Effector memory CD4-positive, alpha-beta T cell (primary cell): Measurements from ENCODE around the gene TAS2R38.

Experiments
- DNase-seq, 3 donors: peaks; one replicate each; pipeline ENCODE4 v3.0.0-alpha.2; 2020
- H3K27ac ChIP-seq: 2 replicates; pipeline ENCODE4 v1.7.0; 2013; ENCODE audit warnings: mild to moderate bottlenecking, low read length, moderate library complexity; ENCODE audit not compliant: insufficient read depth, poor library complexity, severe bottlenecking
- H3K27me3 ChIP-seq: replicated peaks from 2 replicates; pipeline ENCODE4 v1.7.0; 2013; ENCODE audit warnings: mild to moderate bottlenecking, low read length; ENCODE audit not compliant: insufficient read depth, control insufficient read depth, poor library complexity, severe bottlenecking
- H3K36me3 ChIP-seq: 2 replicates; pipeline ENCODE4 v1.7.0; 2013; ENCODE audit warnings: mild to moderate bottlenecking, low read length, moderate library complexity; ENCODE audit not compliant: control insufficient read depth, insufficient read depth
- H3K4me1 ChIP-seq: 2 replicates; pipeline ENCODE4 v1.7.0; 2013; ENCODE audit warnings: low read length, mild to moderate bottlenecking; ENCODE audit not compliant: control insufficient read depth, insufficient read depth, poor library complexity, severe bottlenecking
- H3K4me3 ChIP-seq: 2 replicates; pipeline ENCODE4 v1.7.0; 2013; ENCODE audit warnings: low read length, low read depth, mild to moderate bottlenecking; ENCODE audit not compliant: insufficient read depth, poor library complexity, severe bottlenecking
- H3K9me3 ChIP-seq: 2 replicates; pipeline ENCODE4 v1.7.0; 2013; ENCODE audit warnings: mild to moderate bottlenecking, low read length, moderate library complexity; ENCODE audit not compliant: control insufficient read depth

TAS2R38 gene

DNA sequence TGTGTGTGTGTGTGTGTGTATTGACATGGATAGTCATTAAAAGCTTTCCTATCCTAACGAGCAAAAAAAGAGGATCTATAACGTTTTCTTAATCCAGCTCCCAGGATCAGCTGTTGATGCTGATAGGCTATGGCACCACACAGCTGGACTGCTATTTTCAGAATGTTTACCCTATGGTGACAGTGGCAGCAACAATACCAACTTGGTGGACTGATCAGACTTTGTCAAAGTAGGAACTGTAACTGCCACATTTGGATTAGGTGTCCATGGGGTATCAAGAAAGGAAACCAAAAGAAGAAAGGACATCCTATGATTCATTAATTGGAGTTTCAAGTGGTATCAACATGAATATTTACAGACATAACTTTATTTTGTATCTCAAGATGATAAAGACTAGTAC, 24.1 kb downstream of the TAS2R38 start:
- H3K4me3 ChIP-seq, result no peak overlapping the region
- H3K27me3 ChIP-seq, result no peaks in the 10 kb centered on the region
- no peak for DNase-seq
- no peaks in the 10 kb centered on the region for H3K9me3 ChIP-seq
- H3K36me3 ChIP-seq, result no peaks in the 10 kb centered on the region
- H3K4me1 ChIP-seq, result no peaks in the 10 kb centered on the region
- no peak overlapping the region for H3K27ac ChIP-seq

DNA sequence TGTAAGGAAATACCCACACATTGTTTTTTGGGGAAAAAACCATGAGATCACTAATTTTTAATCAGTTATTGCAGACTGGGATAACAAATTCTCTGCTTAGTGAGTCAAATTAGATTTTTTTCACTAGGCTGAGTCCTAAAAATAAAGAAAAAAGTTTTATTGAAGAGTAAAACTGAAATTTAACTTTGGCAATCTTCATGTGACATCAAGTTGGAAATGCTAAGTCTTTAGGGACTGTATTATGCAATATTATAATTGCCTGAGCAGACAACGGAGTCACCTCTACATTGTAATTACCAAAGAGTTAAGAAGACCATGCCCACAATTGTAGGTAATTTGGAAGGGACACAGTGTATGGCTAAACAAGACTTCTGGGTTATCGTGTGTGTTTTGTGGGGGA, 24.6 kb downstream of the TAS2R38 start:
- Histone ChIP-seq H3K36me3 (no peaks in the 10 kb centered on the region), H3K27ac (no peak overlapping the region), H3K9me3 (no peaks in the 10 kb centered on the region), H3K4me3 (no peak overlapping the region), H3K27me3 (no peaks in the 10 kb centered on the region), H3K4me1 (no peaks in the 10 kb centered on the region)
- DNase-seq, result no peak

DNA sequence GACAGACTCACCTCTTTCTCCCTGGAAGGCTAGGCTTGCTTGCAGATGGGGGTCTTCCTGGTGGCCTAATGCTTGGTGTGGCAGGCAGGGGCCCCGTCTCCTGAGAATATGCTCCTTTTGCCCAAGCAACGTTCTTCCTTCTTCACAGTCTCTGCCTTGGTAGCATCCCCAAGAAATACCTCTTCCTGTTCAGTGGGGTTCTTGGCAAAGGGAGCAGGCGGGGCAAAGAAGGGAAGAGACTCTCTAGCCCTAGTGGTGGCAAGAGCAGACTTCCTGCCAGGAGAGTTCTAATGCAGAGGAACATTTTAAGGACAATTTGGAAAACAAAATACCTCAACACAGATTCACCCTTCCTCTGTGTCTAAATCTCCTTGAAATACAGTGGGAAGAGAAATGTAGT, 26.8 kb downstream of the TAS2R38 start, which contains the start of gene CLEC5A:
CLEC5A (minus strand) TSS at position 179 of the 400 bp plus-strand sequence. CDS start 682 bp downstream, outside the sequence.
- H3K4me3 ChIP-seq, result no peak within 1 kb of the TSS
- no peaks in the 10 kb centered on the region for H3K4me1 ChIP-seq
- H3K9me3 ChIP-seq, result no peaks in the 10 kb centered on the region
- H3K27ac ChIP-seq, result no peak within 1 kb of the TSS
- no peaks in the 10 kb centered on the region for H3K27me3 ChIP-seq
- H3K36me3 ChIP-seq, result no peaks in the 10 kb centered on the region
- no peak for DNase-seq

DNA sequence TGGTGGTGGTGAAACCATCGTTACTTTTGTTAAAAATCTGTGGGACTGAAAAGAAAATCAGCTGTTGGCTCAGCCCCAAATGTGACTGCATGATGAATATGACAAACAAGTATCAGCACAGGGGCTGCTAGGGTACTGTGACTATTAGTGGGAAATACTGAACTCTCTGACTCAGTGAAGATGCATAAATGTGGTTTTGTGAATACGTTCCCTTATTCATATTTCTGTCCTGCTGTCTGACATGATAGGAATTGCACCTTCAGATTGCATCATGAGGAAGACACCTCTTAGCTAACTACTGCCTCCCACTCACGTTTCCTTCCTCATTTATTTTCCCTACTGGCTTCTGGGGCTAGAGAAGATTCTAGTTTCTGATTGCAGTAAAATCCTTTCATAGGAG, 28.2 kb downstream of the TAS2R38 start:
- no peaks in the 10 kb centered on the region for H3K27me3 ChIP-seq
- H3K9me3 ChIP-seq, result no peaks in the 10 kb centered on the region
- no peaks in the 10 kb centered on the region for H3K36me3 ChIP-seq
- no peak for DNase-seq
- no peak overlapping the region for H3K27ac ChIP-seq
- H3K4me3 ChIP-seq, result no peak overlapping the region
- H3K4me1 ChIP-seq, result no peaks in the 10 kb centered on the region

DNA sequence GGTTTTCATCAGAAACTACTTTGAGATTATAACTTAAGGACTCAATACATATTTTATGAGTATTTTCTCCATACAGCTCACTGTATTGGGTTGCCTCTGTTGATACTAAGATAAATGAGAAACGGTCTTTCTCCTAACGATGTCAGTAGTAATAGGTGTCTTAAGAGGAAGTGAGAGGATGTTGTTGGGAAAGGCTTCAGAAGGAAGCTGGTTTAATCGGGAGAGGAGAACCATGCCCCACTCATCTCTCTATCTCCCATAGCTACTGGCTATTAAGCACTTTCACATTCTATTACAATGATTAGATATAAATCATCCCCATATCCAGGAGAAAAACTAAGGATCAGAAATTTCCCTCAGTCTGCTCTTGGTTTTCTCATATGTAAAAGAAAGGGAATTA, 28.8 kb downstream of the TAS2R38 start:
- DNase-seq, result no peak
- H3K4me1 ChIP-seq, result no peaks in the 10 kb centered on the region
- H3K4me3 ChIP-seq, result no peak overlapping the region
- H3K27ac ChIP-seq, result no peak overlapping the region
- no peaks in the 10 kb centered on the region for H3K36me3 ChIP-seq
- no peaks in the 10 kb centered on the region for H3K27me3 ChIP-seq
- H3K9me3 ChIP-seq, result no peaks in the 10 kb centered on the region

DNA sequence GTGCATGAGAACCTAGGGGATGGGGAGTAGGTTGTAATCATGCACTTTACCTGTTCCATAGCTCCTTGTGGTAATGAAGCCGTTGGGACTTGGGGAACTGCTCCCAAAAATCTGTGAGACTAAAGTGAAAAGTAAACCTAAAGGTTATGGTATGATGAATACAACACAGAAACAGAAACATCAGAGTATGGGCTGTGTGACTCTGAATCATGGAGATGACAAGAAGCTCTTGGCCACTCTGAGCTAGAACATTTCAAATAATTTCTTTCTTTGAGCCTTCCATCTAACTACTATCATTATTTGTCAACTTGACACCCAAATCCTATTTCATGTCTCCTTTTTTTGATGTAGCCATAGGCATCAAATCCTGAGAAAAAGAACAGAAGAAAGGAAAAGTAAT, 29.7 kb downstream of the TAS2R38 start:
- no peaks in the 10 kb centered on the region for H3K27me3 ChIP-seq
- no peak for DNase-seq
- no peak overlapping the region for H3K27ac ChIP-seq

DNA sequence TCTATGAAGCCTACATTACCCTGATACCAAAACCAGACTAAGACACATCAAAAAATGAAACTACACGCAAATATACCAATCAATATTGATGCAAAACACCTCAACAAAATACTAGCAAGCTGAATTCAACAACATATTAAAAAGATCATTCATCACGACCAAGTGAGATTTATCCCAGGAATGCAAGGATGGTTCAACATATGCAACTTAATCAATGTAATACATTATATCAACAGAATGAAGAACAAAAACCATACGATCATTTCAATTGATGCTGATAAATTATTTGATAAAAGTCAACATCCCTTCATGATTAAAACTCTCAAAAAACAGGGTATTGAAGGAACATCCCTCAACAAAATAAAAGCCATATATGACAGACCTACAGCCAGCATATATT, 32.5 kb downstream of the TAS2R38 start:
- Histone ChIP-seq H3K27ac (no peak overlapping the region), H3K9me3 (no peaks in the 10 kb centered on the region), H3K27me3 (no peaks in the 10 kb centered on the region), H3K4me1 (no peaks in the 10 kb centered on the region), H3K4me3 (no peak overlapping the region), H3K36me3 (no peaks in the 10 kb centered on the region)
- no peak for DNase-seq

More for the DNA sequence above, 29.7 kb downstream of the TAS2R38 start:
- H3K4me1 ChIP-seq, result no peaks in the 10 kb centered on the region
- H3K9me3 ChIP-seq, result no peaks in the 10 kb centered on the region
- no peak overlapping the region for H3K4me3 ChIP-seq
- no peaks in the 10 kb centered on the region for H3K36me3 ChIP-seq

DNA sequence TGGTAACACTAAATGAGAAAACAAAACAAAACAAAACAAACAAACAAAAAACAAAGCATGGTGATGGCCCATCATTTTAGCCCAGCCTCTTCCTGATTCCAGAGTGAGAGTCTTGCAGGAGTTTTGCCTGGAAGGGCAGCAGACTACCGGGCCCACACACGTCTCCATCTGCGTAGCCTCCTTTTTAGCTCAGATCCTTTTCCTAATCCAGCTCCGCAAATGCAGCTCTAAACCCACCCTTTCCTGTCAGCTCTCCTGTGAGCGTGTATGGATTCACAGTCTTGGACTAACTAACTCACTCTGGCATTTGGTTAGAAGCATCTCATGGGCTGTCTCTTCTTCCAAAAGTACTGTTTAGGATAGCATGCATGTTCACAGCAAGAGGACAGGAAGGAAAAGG, 43.4 kb downstream of the TAS2R38 start:
- no peaks in the 10 kb centered on the region for H3K9me3 ChIP-seq

DNA sequence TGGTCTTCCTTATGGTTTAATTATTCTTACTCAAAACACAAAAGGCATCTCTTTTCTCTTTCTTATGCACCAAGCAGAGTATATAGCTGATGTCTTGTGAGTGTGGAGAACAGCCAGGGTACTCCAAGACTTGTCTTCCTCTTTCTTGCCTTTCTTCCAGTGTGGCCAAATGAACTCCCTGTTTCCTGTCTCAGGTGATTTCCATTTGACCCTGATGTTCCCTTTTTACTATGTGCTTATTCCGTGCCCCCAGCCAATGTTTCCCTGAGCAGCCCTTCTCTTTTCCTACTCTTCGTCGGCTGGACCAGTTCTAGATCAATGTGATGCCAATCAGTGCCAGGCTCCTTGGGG, 44.8 kb downstream of the TAS2R38 start:
- Histone ChIP-seq H3K4me3 (no peak overlapping the region), H3K9me3 (no peaks in the 10 kb centered on the region), H3K36me3 (no peaks in the 10 kb centered on the region), H3K27me3 (no peaks in the 10 kb centered on the region), H3K4me1 (no peaks in the 10 kb centered on the region), H3K27ac (no peak overlapping the region)
- DNase-seq, result no peak

More for the DNA sequence above, 43.4 kb downstream of the TAS2R38 start:
- no peaks in the 10 kb centered on the region for H3K4me1 ChIP-seq
- H3K36me3 ChIP-seq, result no peaks in the 10 kb centered on the region
- DNase-seq, result no peak
- no peaks in the 10 kb centered on the region for H3K27me3 ChIP-seq
- H3K27ac ChIP-seq, result no peak overlapping the region
- H3K4me3 ChIP-seq, result no peak overlapping the region

DNA sequence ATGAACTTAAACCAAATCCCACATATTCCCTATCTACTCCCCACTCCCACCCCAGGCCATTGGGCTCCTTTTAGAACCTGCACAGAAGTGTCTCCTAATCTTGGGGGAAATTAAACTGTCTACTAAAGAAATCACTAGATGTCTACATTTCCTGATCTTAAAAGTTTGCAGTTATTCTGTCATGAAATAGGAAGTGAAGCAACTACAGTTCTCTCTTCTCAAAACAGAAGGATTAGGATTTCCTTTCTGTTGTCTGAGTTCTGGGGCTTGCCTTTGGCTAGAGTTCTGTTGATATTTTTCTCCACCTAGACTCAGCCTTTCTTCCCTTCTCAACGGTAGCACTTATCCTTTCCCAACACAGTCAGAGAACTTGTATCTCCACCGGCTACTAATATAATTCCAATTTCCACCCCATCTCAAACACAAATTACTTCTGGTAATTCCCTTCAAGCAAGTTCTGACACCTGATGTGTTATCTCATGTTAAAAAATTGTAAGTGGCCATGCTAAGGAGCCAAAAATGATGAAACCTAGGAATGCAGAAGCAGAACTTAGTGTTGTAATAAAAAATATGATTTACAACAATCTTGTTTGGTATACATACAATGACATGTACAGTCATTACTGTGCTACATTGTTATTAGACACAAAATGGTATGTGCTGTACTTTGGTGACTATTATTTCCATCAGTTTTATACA, 45.3 kb downstream of the TAS2R38 start:
- no peak for DNase-seq
- Histone ChIP-seq H3K27ac (no peak overlapping the region), H3K4me3 (no peak overlapping the region), H3K9me3 (no peaks in the 10 kb centered on the region), H3K27me3 (no peaks in the 10 kb centered on the region), H3K36me3 (no peaks in the 10 kb centered on the region), H3K4me1 (no peaks in the 10 kb centered on the region)
